ENCODE results near the gene BTBD16.

BTBD16 gene

DNA sequence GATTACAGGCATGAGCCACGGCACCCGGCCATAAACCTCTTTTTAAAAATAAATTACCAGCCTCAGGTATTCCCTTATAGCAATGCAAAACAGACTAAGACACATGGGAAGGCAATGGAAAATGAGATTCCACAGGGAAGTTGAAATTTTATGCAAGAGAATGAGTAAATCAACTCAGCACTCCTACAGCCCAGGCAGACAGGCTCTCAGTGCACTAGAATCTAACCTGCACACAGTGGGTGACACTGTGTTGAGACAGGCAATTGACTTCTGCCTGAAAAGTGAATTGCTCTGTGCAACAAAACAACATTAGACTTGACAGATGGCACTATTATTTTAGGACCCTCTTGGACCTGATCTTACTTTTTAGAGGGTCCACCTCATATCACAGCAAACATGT is 83.3 kb downstream of the BTBD16 start:
- TF ChIP-seq, protein P1, sequence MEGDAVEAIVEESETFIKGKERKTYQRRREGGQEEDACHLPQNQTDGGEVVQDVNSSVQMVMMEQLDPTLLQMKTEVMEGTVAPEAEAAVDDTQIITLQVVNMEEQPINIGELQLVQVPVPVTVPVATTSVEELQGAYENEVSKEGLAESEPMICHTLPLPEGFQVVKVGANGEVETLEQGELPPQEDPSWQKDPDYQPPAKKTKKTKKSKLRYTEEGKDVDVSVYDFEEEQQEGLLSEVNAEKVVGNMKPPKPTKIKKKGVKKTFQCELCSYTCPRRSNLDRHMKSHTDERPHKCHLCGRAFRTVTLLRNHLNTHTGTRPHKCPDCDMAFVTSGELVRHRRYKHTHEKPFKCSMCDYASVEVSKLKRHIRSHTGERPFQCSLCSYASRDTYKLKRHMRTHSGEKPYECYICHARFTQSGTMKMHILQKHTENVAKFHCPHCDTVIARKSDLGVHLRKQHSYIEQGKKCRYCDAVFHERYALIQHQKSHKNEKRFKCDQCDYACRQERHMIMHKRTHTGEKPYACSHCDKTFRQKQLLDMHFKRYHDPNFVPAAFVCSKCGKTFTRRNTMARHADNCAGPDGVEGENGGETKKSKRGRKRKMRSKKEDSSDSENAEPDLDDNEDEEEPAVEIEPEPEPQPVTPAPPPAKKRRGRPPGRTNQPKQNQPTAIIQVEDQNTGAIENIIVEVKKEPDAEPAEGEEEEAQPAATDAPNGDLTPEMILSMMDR (IDR thresholded peaks at IDR 0.05; ENCODE audit: extremely low read depth, missing control alignments) = no peak
- no peak for DNase-seq (ENCODE audit: low spot score)

DNA sequence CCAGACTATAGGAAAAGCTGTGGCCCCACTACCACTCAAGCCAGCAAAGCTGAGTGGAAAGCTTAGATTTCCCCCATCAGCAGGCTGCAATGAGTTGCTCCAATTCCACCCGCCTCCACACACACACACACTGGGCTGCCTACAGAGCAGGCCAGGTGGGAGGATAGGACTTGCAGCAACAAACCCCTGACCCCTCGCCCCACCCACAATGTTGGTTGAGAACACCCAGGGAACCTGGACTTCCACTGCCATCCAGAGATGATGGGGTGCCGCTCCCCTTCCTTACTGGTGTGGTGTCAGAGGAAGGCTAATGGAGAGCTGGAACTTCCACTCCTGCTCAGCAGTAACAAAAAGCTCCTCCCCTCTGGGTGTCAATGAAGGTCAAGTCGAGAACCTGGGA is 86.6 kb downstream of the BTBD16 start:
- TF ChIP-seq, protein P1 (IDR thresholded peaks at IDR 0.05; ENCODE audit: extremely low read depth, missing control alignments) = no peak
- no peak for DNase-seq (ENCODE audit: low spot score)

DNA sequence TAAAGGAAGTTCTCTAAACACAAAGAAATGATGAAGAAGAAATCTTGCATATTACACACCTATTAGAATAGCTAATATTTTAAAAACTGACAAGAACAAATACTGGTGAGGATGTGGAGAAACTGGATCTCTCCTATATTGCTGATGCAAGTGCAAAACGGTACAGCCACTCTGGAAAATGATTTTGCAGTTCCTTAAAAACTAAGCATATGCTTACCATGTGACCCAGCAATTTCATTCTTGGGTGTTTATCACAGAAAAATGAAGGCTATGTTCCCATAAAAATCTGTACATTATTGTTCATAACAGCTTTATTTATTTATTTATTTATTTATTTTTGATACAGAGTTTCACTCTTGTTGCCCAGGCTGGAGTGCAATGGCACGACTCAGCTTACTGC is 88.5 kb downstream of the BTBD16 start:
- DNase-seq (ENCODE audit: low spot score) = no peak
- TF ChIP-seq, protein P1 (IDR thresholded peaks at IDR 0.05; ENCODE audit: extremely low read depth, missing control alignments) = no peak

DNA sequence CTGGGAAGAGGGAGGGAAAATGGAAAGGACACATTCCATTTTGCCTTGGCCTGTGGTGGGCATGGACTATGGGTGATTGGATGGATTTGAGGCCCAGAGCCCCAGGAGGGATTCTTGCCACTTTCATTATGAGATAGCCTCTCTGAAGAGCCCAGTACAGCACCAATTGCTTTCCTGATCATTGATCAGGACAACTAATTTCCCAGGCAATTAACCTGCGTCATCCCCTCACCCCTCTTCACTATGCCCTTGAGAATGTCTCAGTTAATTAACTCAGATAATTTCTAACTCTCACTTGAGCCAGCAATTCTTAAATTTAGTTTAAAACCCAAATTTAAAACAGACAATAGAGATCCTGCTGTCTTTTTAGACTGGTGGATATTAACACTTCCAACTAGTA is 90.0 kb downstream of the BTBD16 start:
- DNase-seq (ENCODE audit: low spot score) = no peak
- TF ChIP-seq, protein P1 (IDR thresholded peaks at IDR 0.05; ENCODE audit: extremely low read depth, missing control alignments) = no peak

DNA sequence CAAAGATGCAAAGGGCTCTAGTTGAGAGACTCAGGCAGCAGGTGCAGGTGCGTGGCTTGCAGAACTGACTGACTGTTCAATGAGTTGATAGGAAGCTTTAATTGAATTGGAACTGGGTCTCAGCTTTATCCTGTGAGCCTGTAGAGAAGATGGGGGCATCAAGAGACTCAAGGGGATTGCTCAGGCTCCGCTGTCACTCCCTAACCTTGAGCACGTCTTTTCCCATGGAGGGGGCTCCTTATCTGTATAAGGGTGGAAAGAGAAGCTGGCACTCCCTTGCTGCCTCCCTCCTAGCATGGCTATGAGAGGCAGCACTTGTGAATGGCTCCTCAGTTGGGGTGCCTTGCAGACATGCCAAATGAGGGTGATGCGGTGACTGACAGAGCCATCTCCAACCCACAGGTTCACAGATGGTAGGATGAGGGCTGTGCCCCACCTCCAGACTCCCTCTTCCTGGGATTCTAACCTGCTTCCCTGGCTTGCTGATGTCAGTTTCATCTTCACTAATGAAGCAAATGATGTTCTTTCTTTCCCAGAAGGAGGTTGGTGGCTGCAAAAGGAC is 91.0 kb downstream of the BTBD16 start:
- DNase-seq (ENCODE audit: low spot score) = no peak
- TF ChIP-seq, protein P1 (IDR thresholded peaks at IDR 0.05; ENCODE audit: extremely low read depth, missing control alignments) = no peak

DNA sequence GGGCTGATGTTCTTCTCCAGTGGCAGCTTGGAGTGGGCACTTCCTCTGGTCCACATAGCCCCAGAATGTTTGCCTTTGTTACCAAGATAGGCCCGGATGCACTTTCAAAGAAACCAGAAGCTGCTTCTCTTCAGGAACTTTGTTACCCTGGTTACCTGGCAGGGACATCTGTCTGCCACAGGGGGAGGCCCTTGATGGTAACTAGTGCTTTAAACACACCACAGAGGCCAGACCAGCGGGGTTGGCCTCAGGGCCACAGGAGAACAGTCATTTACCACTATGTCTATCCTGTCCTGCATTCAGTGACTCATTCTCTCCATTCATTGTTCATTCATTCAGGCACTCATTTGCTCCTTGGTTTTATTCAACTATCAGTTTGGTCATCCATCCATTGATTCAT is 91.5 kb downstream of the BTBD16 start:
- no peak for DNase-seq (ENCODE audit: low spot score)
- TF ChIP-seq, protein P1 (IDR thresholded peaks at IDR 0.05; ENCODE audit: extremely low read depth, missing control alignments) = no peak

DNA sequence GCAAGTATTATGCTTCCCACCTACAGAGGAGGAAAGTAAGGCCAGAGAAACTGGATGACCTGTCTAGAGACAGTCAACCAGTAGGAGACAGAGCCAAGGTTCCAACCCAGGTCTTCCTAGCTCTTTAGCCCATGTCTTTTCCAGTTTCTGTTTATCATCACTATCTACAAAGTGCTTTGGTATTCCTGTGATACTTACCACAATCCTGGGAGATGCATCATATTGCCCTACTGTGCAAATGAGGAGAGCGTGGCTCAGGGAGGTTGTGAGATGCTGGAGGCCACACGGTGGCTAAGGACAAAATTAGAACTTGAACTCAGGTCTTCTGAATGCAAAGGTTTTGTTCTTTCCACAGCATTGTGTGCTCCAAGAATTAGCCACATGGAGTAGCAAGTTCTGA is 92.2 kb downstream of the BTBD16 start:
- TF ChIP-seq, protein P1 (IDR thresholded peaks at IDR 0.05; ENCODE audit: extremely low read depth, missing control alignments) = no peak

More for the DNA sequence above, 92.2 kb downstream of the BTBD16 start:
- DNase-seq (ENCODE audit: low spot score) = no peak

Data from GM20000 (cell line).